Measurements from ENCODE around the gene TPD52L1.

GRCh38 chr6:125287718-125288117, 134.1 kb downstream of the TPD52L1 start:
- no peak for TF ChIP-seq CTCF (IDR thresholded peaks at IDR 0.05)
- TF ChIP-seq POLR2A (IDR thresholded peaks at IDR 0.05), result no peak

All from testis (tissue), 2 donors.